Measurements from ENCODE around the gene ADAMTSL1. TPM values are rescaled to one million over a fixed set of nuclear protein-coding genes. Genes with fewer than 3 reads are reported as not detected.

Gene ADAMTSL1
- total RNA-seq, 1 donor from 2014 or later = 1.5 TPM

- no peak for ATAC-seq
Measured at GRCh38 chr9:18820566-18821095, 346.7 kb downstream of the ADAMTSL1 start.

GRCh38 chr9:18821788-18822187 lies 347.8 kb downstream of the ADAMTSL1 start:
- no peak for ATAC-seq

- ATAC-seq = no peak
Measured at GRCh38 chr9:18822850-18823249, 348.9 kb downstream of the ADAMTSL1 start.

GRCh38 chr9:18824095-18824666 lies 350.2 kb downstream of the ADAMTSL1 start:
- peak; percentile 33 for ATAC-seq

- ATAC-seq = no peak
Measured at GRCh38 chr9:18825656-18826170, 351.8 kb downstream of the ADAMTSL1 start.

GRCh38 chr9:18826248-18826647 lies 352.3 kb downstream of the ADAMTSL1 start:
- no peak for ATAC-seq

- no peak for ATAC-seq
Measured at GRCh38 chr9:18829066-18829465, 355.1 kb downstream of the ADAMTSL1 start.

GRCh38 chr9:18829873-18830272 lies 355.9 kb downstream of the ADAMTSL1 start:
- ATAC-seq = no peak

GRCh38 chr9:18834740-18835361 lies 360.9 kb downstream of the ADAMTSL1 start:
- ATAC-seq = no peak

GRCh38 chr9:18837402-18837801 lies 363.4 kb downstream of the ADAMTSL1 start:
- ATAC-seq = no peak

GRCh38 chr9:18847576-18848275 lies 373.8 kb downstream of the ADAMTSL1 start:
- ATAC-seq = no peak

GRCh38 chr9:18848657-18849056 lies 374.7 kb downstream of the ADAMTSL1 start:
- no peak for ATAC-seq

- ATAC-seq = no peak
Measured at GRCh38 chr9:18849270-18849669, 375.3 kb downstream of the ADAMTSL1 start.

GRCh38 chr9:18849890-18850677 lies 376.1 kb downstream of the ADAMTSL1 start:
- no peak for ATAC-seq

GRCh38 chr9:18851069-18851795 lies 377.3 kb downstream of the ADAMTSL1 start:
- no peak for ATAC-seq

GRCh38 chr9:18855656-18856055 lies 381.7 kb downstream of the ADAMTSL1 start:
- no peak for ATAC-seq

GRCh38 chr9:18857334-18857733 lies 383.4 kb downstream of the ADAMTSL1 start:
- no peak for ATAC-seq

- no peak for ATAC-seq
Measured at GRCh38 chr9:18857769-18858168, 383.8 kb downstream of the ADAMTSL1 start.

GRCh38 chr9:18861609-18862544 lies 387.9 kb downstream of the ADAMTSL1 start:
- ATAC-seq = no peak

- no peak for ATAC-seq
Measured at GRCh38 chr9:18863791-18864190, 389.8 kb downstream of the ADAMTSL1 start.

GRCh38 chr9:18864516-18864915 lies 390.6 kb downstream of the ADAMTSL1 start:
- ATAC-seq = no peak

All from esophagus mucosa (tissue), 1 donor.